ENCODE results near the gene KLHL30. TPM values are rescaled to one million over a fixed set of nuclear protein-coding genes. Genes with fewer than 3 reads are reported as not detected.

The KLHL30 gene
- total RNA-seq, 1 donor from 2014 or later, result 2.4 TPM

- no peaks in the 10 kb centered on the region for H3K36me3 ChIP-seq (ENCODE audit: control insufficient read depth, insufficient read depth, low read length)
- H3K4me3 ChIP-seq (ENCODE audit: low read depth, low read length), result no peak overlapping the region
- no peak for TF ChIP-seq CTCF (IDR thresholded peaks at IDR 0.05; ENCODE audit: insufficient read depth, low read length, poor library complexity, severe bottlenecking)
- H3K27me3 ChIP-seq (ENCODE audit: control insufficient read depth, insufficient read depth, low read length), result peaks cover 13% of the 10 kb centered on the region
- DNase-seq (ENCODE audit: low read depth), result no peak
These were observed 32.7 kb upstream of the KLHL30 start for GRCh38 chr2:238105506-238106338.

- no peak for DNase-seq (ENCODE audit: low read depth)
- Histone ChIP-seq H3K36me3 (ENCODE audit: control insufficient read depth, insufficient read depth, low read length) (no peaks in the 10 kb centered on the region), H3K27me3 (ENCODE audit: control insufficient read depth, insufficient read depth, low read length) (peaks cover 13% of the 10 kb centered on the region), H3K4me3 (ENCODE audit: low read depth, low read length) (no peak overlapping the region)
- TF ChIP-seq CTCF (IDR thresholded peaks at IDR 0.05; ENCODE audit: insufficient read depth, low read length, poor library complexity, severe bottlenecking), result no peak
These were observed 32.1 kb upstream of the KLHL30 start for GRCh38 chr2:238106339-238106697.

GRCh38 chr2:238106698-238107524 is 31.6 kb upstream of the KLHL30 start:
- Histone ChIP-seq H3K27me3 (ENCODE audit: control insufficient read depth, insufficient read depth, low read length) (peaks cover 9% of the 10 kb centered on the region), H3K4me3 (ENCODE audit: low read depth, low read length) (no peak overlapping the region), H3K36me3 (ENCODE audit: control insufficient read depth, insufficient read depth, low read length) (no peaks in the 10 kb centered on the region)
- no peak for DNase-seq (ENCODE audit: low read depth)
- peak; percentile 29 for TF ChIP-seq CTCF (IDR thresholded peaks at IDR 0.05; ENCODE audit: insufficient read depth, low read length, poor library complexity, severe bottlenecking)

- DNase-seq (ENCODE audit: low read depth), result no peak
- TF ChIP-seq CTCF (IDR thresholded peaks at IDR 0.05; ENCODE audit: insufficient read depth, low read length, poor library complexity, severe bottlenecking), result no peak
- H3K4me3 ChIP-seq (ENCODE audit: low read depth, low read length), result no peak overlapping the region
These were observed 30.7 kb upstream of the KLHL30 start for GRCh38 chr2:238107525-238108422.

GRCh38 chr2:238108423-238109183 is 29.9 kb upstream of the KLHL30 start:
- Histone ChIP-seq H3K27me3 (ENCODE audit: control insufficient read depth, insufficient read depth, low read length) (peaks cover 8% of the 10 kb centered on the region), H3K36me3 (ENCODE audit: control insufficient read depth, insufficient read depth, low read length) (no peaks in the 10 kb centered on the region), H3K4me3 (ENCODE audit: low read depth, low read length) (no peak overlapping the region)
- DNase-seq (ENCODE audit: low read depth), result no peak
- TF ChIP-seq CTCF (IDR thresholded peaks at IDR 0.05; ENCODE audit: insufficient read depth, low read length, poor library complexity, severe bottlenecking), result no peak

More at GRCh38 chr2:238107525-238108422, 30.7 kb upstream of the KLHL30 start:
- Histone ChIP-seq H3K36me3 (ENCODE audit: control insufficient read depth, insufficient read depth, low read length) (no peaks in the 10 kb centered on the region), H3K27me3 (ENCODE audit: control insufficient read depth, insufficient read depth, low read length) (peaks cover 8% of the 10 kb centered on the region)

All from kidney epithelial cell (primary cell).